ENCODE measurements around the gene OR7G2. TPM values are rescaled to one million over a fixed set of nuclear protein-coding genes. Genes with fewer than 3 reads are reported as not detected.

Gene OR7G2
- total and polyA plus RNA-seq, 2 donors (not counting 3 experiments of a cell fraction or from before 2014, with no cell fraction given): not detected

DNA sequence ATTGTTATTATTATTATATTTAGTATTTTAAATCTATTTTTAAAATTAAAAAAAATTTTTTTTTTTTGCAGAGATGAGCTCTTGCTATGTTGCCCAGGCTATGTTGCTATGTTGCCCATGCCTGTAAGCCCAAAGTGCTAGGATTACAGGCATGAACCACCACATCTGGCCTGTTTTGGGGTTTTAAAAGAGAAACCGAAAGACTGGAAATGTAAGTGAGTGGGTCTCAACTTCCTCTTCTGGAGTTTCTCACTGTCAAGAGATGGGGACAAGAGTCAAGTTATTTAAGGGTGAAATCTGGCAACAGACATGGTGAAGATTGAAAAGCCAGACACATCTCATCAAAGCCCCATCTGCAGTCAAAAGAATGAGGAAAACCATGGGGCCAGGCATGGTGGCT is 23.7 kb upstream of the OR7G2 start:
- H3K36me3 ChIP-seq (ENCODE audit: control insufficient read depth in 2 of 2, extremely low read depth in 1 of 2, insufficient read depth in 2 of 2, low read length in 2 of 2): no peaks in the 10 kb centered on the region
- H4K20me1 ChIP-seq (replicated peaks; ENCODE audit: control insufficient read depth, extremely low read depth, insufficient read depth, low read length): no peaks in the 10 kb centered on the region
- no peaks in the 10 kb centered on the region for H3K27me3 ChIP-seq (ENCODE audit: control insufficient read depth in 2 of 2, insufficient read depth in 2 of 2, low read length in 2 of 2)
- ChIA-PET POLR2A (no interaction called here), CTCF (no interaction called here)
- FAIRE-seq (no peak), DNase-seq (ENCODE audit: low read depth, low spot score) (no peak)
- H2AFZ ChIP-seq (ENCODE audit: low read depth, low read length): no peak overlapping the region
- H3K79me2 ChIP-seq (ENCODE audit: control insufficient read depth, insufficient read depth, low read length): no peaks in the 10 kb centered on the region
- H3K4me1 ChIP-seq (ENCODE audit: control insufficient read depth, extremely low read depth, insufficient read depth, low read length): peaks cover 5% of the 10 kb centered on the region
- H3K27ac ChIP-seq (ENCODE audit: insufficient read depth, low read depth, low read length): no peak overlapping the region
- no peak overlapping the region for H3K4me3 ChIP-seq (replicated peaks in 1 of 3; ENCODE audit: insufficient read depth in 1 of 3, low read depth in 1 of 3, low read length in 3 of 3)
- H3K9me1 ChIP-seq (replicated peaks; ENCODE audit: control insufficient read depth, extremely low read depth, insufficient read depth, low read length): no peaks in the 10 kb centered on the region
- TF ChIP-seq, protein P1, sequence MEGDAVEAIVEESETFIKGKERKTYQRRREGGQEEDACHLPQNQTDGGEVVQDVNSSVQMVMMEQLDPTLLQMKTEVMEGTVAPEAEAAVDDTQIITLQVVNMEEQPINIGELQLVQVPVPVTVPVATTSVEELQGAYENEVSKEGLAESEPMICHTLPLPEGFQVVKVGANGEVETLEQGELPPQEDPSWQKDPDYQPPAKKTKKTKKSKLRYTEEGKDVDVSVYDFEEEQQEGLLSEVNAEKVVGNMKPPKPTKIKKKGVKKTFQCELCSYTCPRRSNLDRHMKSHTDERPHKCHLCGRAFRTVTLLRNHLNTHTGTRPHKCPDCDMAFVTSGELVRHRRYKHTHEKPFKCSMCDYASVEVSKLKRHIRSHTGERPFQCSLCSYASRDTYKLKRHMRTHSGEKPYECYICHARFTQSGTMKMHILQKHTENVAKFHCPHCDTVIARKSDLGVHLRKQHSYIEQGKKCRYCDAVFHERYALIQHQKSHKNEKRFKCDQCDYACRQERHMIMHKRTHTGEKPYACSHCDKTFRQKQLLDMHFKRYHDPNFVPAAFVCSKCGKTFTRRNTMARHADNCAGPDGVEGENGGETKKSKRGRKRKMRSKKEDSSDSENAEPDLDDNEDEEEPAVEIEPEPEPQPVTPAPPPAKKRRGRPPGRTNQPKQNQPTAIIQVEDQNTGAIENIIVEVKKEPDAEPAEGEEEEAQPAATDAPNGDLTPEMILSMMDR (IDR thresholded peaks at IDR 0.05; ENCODE audit: extremely low read depth in 1 of 2, insufficient read depth in 1 of 2, low read depth in 1 of 2, low read length in 2 of 2): no peak
- TF ChIP-seq POLR2A (IDR thresholded peaks at IDR 0.05; ENCODE audit: low read depth, low read length) (no peak), JUN (IDR thresholded peaks at IDR 0.05; ENCODE audit: borderline replicate concordance, insufficient read depth, insufficient read length, low read depth) (no peak), EZH2 (IDR thresholded peaks at IDR 0.05; ENCODE audit: borderline replicate concordance, low read depth, low read length, severe bottlenecking) (no peak), MYC (IDR thresholded peaks at IDR 0.05; ENCODE audit: low read depth, low read length) (no peak), POLR2AphosphoS5 (IDR thresholded peaks at IDR 0.05; ENCODE audit: insufficient read depth, low read depth, low read length) (no peak), FOS (IDR thresholded peaks at IDR 0.05; ENCODE audit: borderline replicate concordance, insufficient read depth, low read length) (no peak), GATA2 (IDR thresholded peaks at IDR 0.05; ENCODE audit: insufficient read depth, insufficient read length, low read depth, low read length) (no peak)
- TF ChIP-seq, protein P2, sequence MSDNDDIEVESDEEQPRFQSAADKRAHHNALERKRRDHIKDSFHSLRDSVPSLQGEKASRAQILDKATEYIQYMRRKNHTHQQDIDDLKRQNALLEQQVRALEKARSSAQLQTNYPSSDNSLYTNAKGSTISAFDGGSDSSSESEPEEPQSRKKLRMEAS (IDR thresholded peaks at IDR 0.05; ENCODE audit: insufficient read depth, insufficient read length): no peak
- intact Hi-C loops (cut with micrococcal nuclease) (no loop called here), dilution Hi-C loops (cut with MboI; ENCODE audit: extremely low pct_ligation_motif_present, low sequenced_read_pairs) (no loop called here)
- H3K9ac ChIP-seq (replicated peaks; ENCODE audit: extremely low read depth, insufficient read depth, low read length): no peak overlapping the region
- no peak overlapping the region for H3K4me2 ChIP-seq (ENCODE audit: insufficient read depth, low read length)
- no peaks in the 10 kb centered on the region for H3K9me3 ChIP-seq (replicated peaks; ENCODE audit: control insufficient read depth, insufficient read depth, low read length)
- BruUV-seq (replicated peaks): no TSS peak
